GM19468 (cell line): ENCODE results near the gene ZNF384.
A peak's percentile ranks its signal among the peaks of the same experiment; 100 is the strongest.

ENCODE experiments used
- ATAC-seq: cut with Tn5 transposase; IDR thresholded peaks from one replicate; pipeline ENCODE4 v1.9.1; 2021; ENCODE audit warnings: mild to moderate bottlenecking, moderate library complexity, moderate number of reproducible peaks; ENCODE audit not compliant: unreplicated experiment; ENCODE audit errors: extremely low read depth

The ZNF384 gene

GRCh38 chr12:6662906-6663742 lies 26.1 kb downstream of the ZNF384 start, which contains the start of gene ING4:
Gene ING4 (minus strand): TSS chr12:6663119. CDS start chr12:6663101, 18 bp downstream.
- ATAC-seq: peak; percentile 97

- no peak for ATAC-seq
Measured at GRCh38 chr12:6662602-6662905, 26.6 kb downstream of the ZNF384 start.

GRCh38 chr12:6653987-6654386 lies 35.2 kb downstream of the ZNF384 start:
- ATAC-seq: no peak

- no peak for ATAC-seq
Measured at GRCh38 chr12:6653342-6653741, 35.8 kb downstream of the ZNF384 start.

GRCh38 chr12:6652391-6652790 lies 36.8 kb downstream of the ZNF384 start:
- no peak for ATAC-seq

- no peak for ATAC-seq
Measured at GRCh38 chr12:6650832-6651231, 38.3 kb downstream of the ZNF384 start.

- no peak for ATAC-seq
Measured at GRCh38 chr12:6647083-6647604, 42.0 kb downstream of the ZNF384 start, which contains the start of gene ACRBP. Gene ACRBP (minus strand): TSS chr12:6647432. CDS start chr12:6647366, 66 bp downstream.

- no peak for ATAC-seq
Measured at GRCh38 chr12:6646276-6647082, 42.7 kb downstream of the ZNF384 start.

GRCh38 chr12:6644903-6645302 lies 44.3 kb downstream of the ZNF384 start:
- ATAC-seq: no peak

- ATAC-seq: no peak
Measured at GRCh38 chr12:6644257-6644596, 44.9 kb downstream of the ZNF384 start.

GRCh38 chr12:6643569-6644256 lies 45.5 kb downstream of the ZNF384 start:
- ATAC-seq: no peak

- no peak for ATAC-seq
Measured at GRCh38 chr12:6641131-6641530, 48.0 kb downstream of the ZNF384 start.

- ATAC-seq: no peak
Measured at GRCh38 chr12:6640497-6640896, 48.7 kb downstream of the ZNF384 start.

GRCh38 chr12:6639151-6639801 lies 49.9 kb downstream of the ZNF384 start:
- no peak for ATAC-seq

- no peak for ATAC-seq
Measured at GRCh38 chr12:6638305-6638704, 50.9 kb downstream of the ZNF384 start.

- no peak for ATAC-seq
Measured at GRCh38 chr12:6635856-6636531, 53.2 kb downstream of the ZNF384 start, which contains the start of gene LPAR5. Gene LPAR5 (minus strand): TSS chr12:6635959. CDS start chr12:6621248, 14,711 bp downstream.

- no peak for ATAC-seq
Measured at GRCh38 chr12:6635375-6635855, 53.8 kb downstream of the ZNF384 start.

- peak; percentile 66 for ATAC-seq
Measured at GRCh38 chr12:6632026-6632983, 56.9 kb downstream of the ZNF384 start.
